Tibial nerve (tissue), 4 donors: ENCODE measurements around the gene SERPINB2.

Source experiments
- EP300 ChIP-seq, 2 donors: sonication (generic); formaldehyde crosslinking; IDR thresholded peaks; one replicate each; pipeline ENCODE4 v1.6.1; 2017; ENCODE audit warnings: antibody characterized with exemption in 2 of 2, mild to moderate bottlenecking in 1 of 2
- POLR2A ChIP-seq, 2 donors: fragments of 450-650 bp; IDR thresholded peaks; one replicate each; pipeline ENCODE4 v1.6.1; 2017; ENCODE audit warnings: antibody characterized with exemption in 2 of 2, mild to moderate bottlenecking in 2 of 2, moderate library complexity in 2 of 2
- TF ChIP-seq, protein P1 (sequence below), 5 experiments: fragments of 200-600 bp in 3 of 5; fragments of 450-650 bp in 2 of 5; sonication (generic) in 3 of 5; IDR thresholded peaks; one replicate each; pipeline ENCODE4 v1.5.1; 2016 to 2019; ENCODE audit warnings: antibody characterized with exemption in 5 of 5, mild to moderate bottlenecking in 3 of 5, moderate library complexity in 2 of 5

DNA sequence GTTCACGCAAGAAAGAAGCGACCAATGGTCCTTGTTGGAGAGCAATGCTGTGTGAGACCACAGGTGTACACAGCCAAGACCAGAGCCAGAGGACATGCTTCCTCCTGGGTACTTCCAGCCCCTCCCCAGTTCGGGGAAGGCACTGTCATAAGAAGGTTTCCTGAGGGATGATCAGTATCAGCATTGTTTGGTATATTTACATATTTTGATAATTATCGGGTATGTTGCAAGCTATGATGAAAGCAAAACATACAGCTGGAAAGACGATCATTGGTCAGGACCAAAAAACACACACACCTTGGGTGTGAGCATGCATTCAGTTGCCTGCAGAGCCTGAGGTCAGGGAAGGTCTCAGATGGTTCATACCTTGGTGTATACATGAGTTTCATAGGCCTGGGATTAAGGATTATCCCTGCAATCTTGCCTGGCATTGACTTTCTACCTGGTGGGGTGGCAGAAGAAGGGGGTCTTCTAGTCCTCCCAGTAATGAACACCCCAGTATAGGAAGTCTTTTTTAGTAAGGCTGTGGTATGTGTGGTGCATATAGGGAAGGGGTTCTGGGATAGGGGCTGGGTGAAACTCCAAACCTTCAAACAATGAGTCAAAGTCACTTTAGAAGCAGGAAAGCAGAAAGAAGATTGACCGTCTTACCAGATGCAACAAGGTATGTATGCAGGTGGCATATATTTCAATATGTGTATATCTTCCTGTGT lies 2.9 kb downstream of the SERPINB2 start:
- TF ChIP-seq, protein P1, sequence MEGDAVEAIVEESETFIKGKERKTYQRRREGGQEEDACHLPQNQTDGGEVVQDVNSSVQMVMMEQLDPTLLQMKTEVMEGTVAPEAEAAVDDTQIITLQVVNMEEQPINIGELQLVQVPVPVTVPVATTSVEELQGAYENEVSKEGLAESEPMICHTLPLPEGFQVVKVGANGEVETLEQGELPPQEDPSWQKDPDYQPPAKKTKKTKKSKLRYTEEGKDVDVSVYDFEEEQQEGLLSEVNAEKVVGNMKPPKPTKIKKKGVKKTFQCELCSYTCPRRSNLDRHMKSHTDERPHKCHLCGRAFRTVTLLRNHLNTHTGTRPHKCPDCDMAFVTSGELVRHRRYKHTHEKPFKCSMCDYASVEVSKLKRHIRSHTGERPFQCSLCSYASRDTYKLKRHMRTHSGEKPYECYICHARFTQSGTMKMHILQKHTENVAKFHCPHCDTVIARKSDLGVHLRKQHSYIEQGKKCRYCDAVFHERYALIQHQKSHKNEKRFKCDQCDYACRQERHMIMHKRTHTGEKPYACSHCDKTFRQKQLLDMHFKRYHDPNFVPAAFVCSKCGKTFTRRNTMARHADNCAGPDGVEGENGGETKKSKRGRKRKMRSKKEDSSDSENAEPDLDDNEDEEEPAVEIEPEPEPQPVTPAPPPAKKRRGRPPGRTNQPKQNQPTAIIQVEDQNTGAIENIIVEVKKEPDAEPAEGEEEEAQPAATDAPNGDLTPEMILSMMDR (IDR thresholded peaks at IDR 0.05): no peak
- TF ChIP-seq POLR2A (IDR thresholded peaks at IDR 0.05) (no peak), EP300 (IDR thresholded peaks at IDR 0.05) (no peak)
